Fibroblast of skin of left quadriceps (primary cell): ENCODE results near the gene ARL6.

Experiments used
- DNase-seq, 2 experiments: peaks; one replicate each; pipeline ENCODE4 v3.0.0-alpha.2; 2013; ENCODE audit warnings: low read depth in 2 of 2

ARL6 gene

GRCh38 chr3:97764407-97765238 is at the start of gene ARL6:
Gene ARL6 (plus strand): TSS chr3:97764758. CDS start chr3:97768108, 3,350 bp downstream.
- DNase-seq: peak; percentile 56 to 64

GRCh38 chr3:97719156-97719821 is 45.3 kb upstream of the ARL6 start:
- DNase-seq: peak; percentile 26 to 38

- DNase-seq: no peak
Measured at GRCh38 chr3:97720417-97720816, 44.1 kb upstream of the ARL6 start.

GRCh38 chr3:97721446-97721845 is 43.1 kb upstream of the ARL6 start:
- no peak for DNase-seq

GRCh38 chr3:97736928-97737327 is 27.6 kb upstream of the ARL6 start:
- DNase-seq: no peak

GRCh38 chr3:97738761-97739160 is 25.8 kb upstream of the ARL6 start:
- no peak for DNase-seq

GRCh38 chr3:97742036-97742435 is 22.5 kb upstream of the ARL6 start:
- no peak for DNase-seq

GRCh38 chr3:97744289-97744688 is 20.3 kb upstream of the ARL6 start:
- DNase-seq: no peak

- DNase-seq: no peak
Measured at GRCh38 chr3:97763586-97764406, 762 bp upstream of the ARL6 start.

GRCh38 chr3:97765336-97765735 is 778 bp downstream of the ARL6 start:
- no peak for DNase-seq

GRCh38 chr3:97772926-97773325 is 8.4 kb downstream of the ARL6 start:
- no peak for DNase-seq

- DNase-seq: no peak
Measured at GRCh38 chr3:97778152-97778551, 13.6 kb downstream of the ARL6 start.

- DNase-seq: peak; percentile 19 to 36
Measured at GRCh38 chr3:97793420-97794019, 29.0 kb downstream of the ARL6 start.

- no peak for DNase-seq
Measured at GRCh38 chr3:97795951-97796350, 31.4 kb downstream of the ARL6 start.

- no peak for DNase-seq
Measured at GRCh38 chr3:97804471-97804870, 39.9 kb downstream of the ARL6 start.

GRCh38 chr3:97810779-97811390 is 46.3 kb downstream of the ARL6 start:
- DNase-seq: no peak

- no peak for DNase-seq
Measured at GRCh38 chr3:97815149-97815917, 50.8 kb downstream of the ARL6 start.

- DNase-seq: no peak
Measured at GRCh38 chr3:97816811-97817210, 52.3 kb downstream of the ARL6 start.

GRCh38 chr3:97817965-97818364 is 53.4 kb downstream of the ARL6 start:
- no peak for DNase-seq

- no peak for DNase-seq
Measured at GRCh38 chr3:97820780-97821179, 56.2 kb downstream of the ARL6 start.

- no peak for DNase-seq
Measured at GRCh38 chr3:97821287-97821773, 56.8 kb downstream of the ARL6 start.
